ENCODE results near the gene ADAMTSL5.
"Not testable (repeated sequence)": the region's sequence is repeated elsewhere in the genome, so short reads cannot be mapped to it uniquely, and the experiment has no call there.

The ADAMTSL5 gene

GRCh38 chr19:1513499-1514294 is 878 bp upstream of the ADAMTSL5 start:
- no peak for DNase-seq (ENCODE audit: low spot score)

- DNase-seq (ENCODE audit: low spot score), result no peak
Observed at GRCh38 chr19:1511318-1512317, 1.2 kb downstream of the ADAMTSL5 start.

GRCh38 chr19:1510807-1511206 is 2.0 kb downstream of the ADAMTSL5 start:
- DNase-seq (ENCODE audit: low spot score), result no peak

GRCh38 chr19:1510442-1510806 is 2.4 kb downstream of the ADAMTSL5 start:
- no peak for DNase-seq (ENCODE audit: low spot score)

- DNase-seq (ENCODE audit: low spot score), result no peak
Observed at GRCh38 chr19:1509602-1510441, 3.0 kb downstream of the ADAMTSL5 start.

- DNase-seq (ENCODE audit: low spot score), result no peak
Observed at GRCh38 chr19:1508507-1508856, 4.3 kb downstream of the ADAMTSL5 start.

- peak; percentile 97 for DNase-seq (ENCODE audit: low spot score)
Observed at GRCh38 chr19:1507763-1508506, 4.9 kb downstream of the ADAMTSL5 start.

- DNase-seq (ENCODE audit: low spot score), result no peak
Observed at GRCh38 chr19:1507192-1507660, 5.6 kb downstream of the ADAMTSL5 start.

GRCh38 chr19:1505991-1506881 is 6.6 kb downstream of the ADAMTSL5 start:
- DNase-seq (ENCODE audit: low spot score), result no peak

GRCh38 chr19:1505012-1505411 is 7.8 kb downstream of the ADAMTSL5 start:
- DNase-seq (ENCODE audit: low spot score), result no peak

GRCh38 chr19:1503925-1504773 is 8.7 kb downstream of the ADAMTSL5 start:
- no peak for DNase-seq (ENCODE audit: low spot score)

- DNase-seq (ENCODE audit: low spot score), result peak; percentile 81
Observed at GRCh38 chr19:1503089-1503924, 9.5 kb downstream of the ADAMTSL5 start.

GRCh38 chr19:1502433-1503088 is 10.3 kb downstream of the ADAMTSL5 start:
- DNase-seq (ENCODE audit: low spot score), result no peak

GRCh38 chr19:1501200-1501595 is 11.6 kb downstream of the ADAMTSL5 start:
- DNase-seq (ENCODE audit: low spot score), result no peak

GRCh38 chr19:1499231-1499630 is 13.6 kb downstream of the ADAMTSL5 start:
- not testable (repeated sequence) for DNase-seq (ENCODE audit: low spot score)

- DNase-seq (ENCODE audit: low spot score), result no peak
Observed at GRCh38 chr19:1497578-1498235, 15.1 kb downstream of the ADAMTSL5 start.
